ENCODE data around the gene FAM200B.

DNA sequence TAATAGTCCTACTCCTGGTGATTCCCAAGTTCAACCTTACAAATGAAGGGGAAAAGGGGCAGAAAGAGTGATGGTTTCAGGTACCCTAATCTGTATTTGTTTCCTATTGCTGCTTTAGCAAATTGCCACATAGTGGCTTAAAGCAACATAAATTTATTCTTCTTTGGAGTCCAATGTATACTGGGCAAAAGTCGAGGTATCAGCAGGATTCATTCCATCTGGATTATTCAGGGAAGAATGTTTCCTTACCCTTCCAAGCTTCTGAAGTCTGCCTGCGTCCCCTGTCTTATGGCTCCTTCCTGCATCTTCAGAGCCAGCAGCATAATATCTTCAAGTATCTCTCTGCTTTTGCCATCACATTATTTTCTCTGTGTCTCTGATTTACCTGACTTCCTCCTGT lies 11.0 kb downstream of the FAM200B start:
- no peak for TF ChIP-seq POLR2A (IDR thresholded peaks at IDR 0.05)
- no peak for TF ChIP-seq CTCF (IDR thresholded peaks at IDR 0.05)
